Tibial nerve (tissue), 3 donors: ENCODE data around the gene ZNF502.

Experiments
- CTCF ChIP-seq, 5 experiments: fragments of 200-600 bp in 3 of 5; fragments of 450-650 bp in 2 of 5; sonication (generic) in 3 of 5; IDR thresholded peaks; one replicate each; pipeline ENCODE4 v1.5.1; 2016 to 2019; ENCODE audit warnings: antibody characterized with exemption in 5 of 5, mild to moderate bottlenecking in 3 of 5, moderate library complexity in 2 of 5
- POLR2A ChIP-seq, 2 donors: fragments of 450-650 bp; IDR thresholded peaks; one replicate each; pipeline ENCODE4 v1.6.1; 2017; ENCODE audit warnings: antibody characterized with exemption in 2 of 2, mild to moderate bottlenecking in 2 of 2, moderate library complexity in 2 of 2

GRCh38 chr3:44680921-44681455, 31.5 kb upstream of the ZNF502 start:
- TF ChIP-seq POLR2A (IDR thresholded peaks at IDR 0.05) (no peak), CTCF (IDR thresholded peaks at IDR 0.05) (no peak)
